GM23338 (cell line): ENCODE measurements around the gene CSF1R.

Experiments
- CREB1 ChIP-seq: fragments of 250-450 bp; sonication (Bioruptor Pico); IDR thresholded peaks from 2 replicates; pipeline ENCODE4 v1.5.0; 2020; ENCODE audit warnings: low read depth, mild to moderate bottlenecking, moderate library complexity
- CTCF ChIP-seq, 2 experiments: fragments of 200-600 bp in 1 of 2; sonication (generic) in 1 of 2; conservative IDR thresholded peaks; 2 replicates each; pipeline versions ENCODE4 v1.5.1 to v1.6.1; 2016 to 2017; ENCODE audit warnings: antibody characterized with exemption in 2 of 2, low read depth in 2 of 2, mild to moderate bottlenecking in 2 of 2, moderate library complexity in 1 of 2
- EZH2 ChIP-seq: fragments of 200-600 bp; sonication (generic); IDR thresholded peaks from one replicate; pipeline ENCODE4 v1.8.0; 2017; ENCODE audit warnings: antibody characterized with exemption, mild to moderate bottlenecking, low read depth; ENCODE audit not compliant: unreplicated experiment
- EZH2phosphoT487 ChIP-seq: fragments of 200-600 bp; sonication (generic); IDR thresholded peaks from one replicate; pipeline ENCODE4 v1.8.1; 2018; ENCODE audit warnings: antibody characterized with exemption; ENCODE audit not compliant: unreplicated experiment
- JUNB ChIP-seq: IDR thresholded peaks from one replicate; pipeline ENCODE4 v1.6.1; 2016; ENCODE audit warnings: antibody characterized with exemption; ENCODE audit not compliant: unreplicated experiment
- NANOG ChIP-seq: IDR thresholded peaks from 2 replicates; pipeline ENCODE4 v1.6.1; 2016; ENCODE audit warnings: antibody characterized with exemption, borderline replicate concordance
- POLR2AphosphoS5 ChIP-seq: IDR thresholded peaks from 2 replicates; pipeline ENCODE4 v1.6.1; 2016; ENCODE audit warnings: antibody characterized with exemption, low read depth
- REST ChIP-seq: IDR thresholded peaks from one replicate; pipeline ENCODE4 v1.6.1; 2018; ENCODE audit warnings: antibody characterized with exemption; ENCODE audit not compliant: unreplicated experiment
- ZNF114 ChIP-seq: fragments of 250-450 bp; sonication (Bioruptor Pico); IDR thresholded peaks from 2 replicates; pipeline ENCODE4 v1.5.0; 2020; ENCODE audit warnings: mild to moderate bottlenecking, moderate library complexity
- ZNF331 ChIP-seq: fragments of 250-450 bp; sonication (Bioruptor Pico); IDR thresholded peaks from 2 replicates; pipeline ENCODE4 v1.5.0; 2020; ENCODE audit warnings: low read depth, mild to moderate bottlenecking, moderate library complexity

GRCh38 chr5:150124111-150124557, 37.8 kb upstream of the CSF1R start:
- TF ChIP-seq EZH2 (no peak), POLR2AphosphoS5 (no peak), REST (no peak), CTCF (conservative IDR thresholded peaks at IDR 0.05; ENCODE audit: low read depth in 2 of 2) (no peak), EZH2phosphoT487 (no peak), CREB1 (CRISPR knock-in tag) (no peak), ZNF331 (CRISPR knock-in tag) (no peak), NANOG (no peak), JUNB (no peak), ZNF114 (CRISPR knock-in tag) (no peak)
